ENCODE data around the gene PSMB5. TPM values are rescaled to one million over a fixed set of nuclear protein-coding genes. Genes with fewer than 3 reads are reported as not detected.
A peak's percentile ranks its signal among the peaks of the same experiment; 100 is the strongest.

Gene PSMB5
- polyA plus RNA-seq, 2 donors: 35.1 to 136 TPM

DNA sequence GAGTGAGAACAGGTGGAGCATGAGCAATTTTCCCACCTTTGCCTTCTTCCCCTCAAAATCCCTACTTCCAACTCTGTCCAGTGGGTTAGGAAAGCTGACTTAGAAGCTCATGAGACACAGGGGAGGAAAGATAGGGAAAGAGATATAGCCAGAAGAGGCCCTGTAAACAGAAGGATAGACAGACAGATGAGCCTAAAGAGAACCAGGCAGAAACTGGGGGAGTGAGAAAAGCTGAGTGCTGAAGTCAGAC lies 57.3 kb downstream of the PSMB5 start:
- H3K4me1 ChIP-seq (ENCODE audit: control insufficient read depth in 2 of 2, insufficient read depth in 2 of 2, low read length in 1 of 2): peaks cover 0 to 16% of the 10 kb centered on the region in 2 donors
- H3K27ac ChIP-seq (ENCODE audit: low read depth in 2 of 2, low read length in 1 of 2): peak overlapping the region; percentile 29 to 84
- peaks cover 0 to 8% of the 10 kb centered on the region in 2 donors for H3K36me3 ChIP-seq (ENCODE audit: control insufficient read depth in 2 of 2, insufficient read depth in 2 of 2, low read length in 1 of 2)
- H3K9me3 ChIP-seq (ENCODE audit: control insufficient read depth in 2 of 2, insufficient read depth in 1 of 2, low read depth in 1 of 2, low read length in 1 of 2): no peaks in the 10 kb centered on the region
- H3K27me3 ChIP-seq (ENCODE audit: control insufficient read depth in 1 of 2, insufficient read depth in 2 of 2, low read length in 2 of 2): no peaks in the 10 kb centered on the region
- no peak overlapping the region for H3K4me3 ChIP-seq (ENCODE audit: low read depth in 1 of 2, low read length in 2 of 2)

DNA sequence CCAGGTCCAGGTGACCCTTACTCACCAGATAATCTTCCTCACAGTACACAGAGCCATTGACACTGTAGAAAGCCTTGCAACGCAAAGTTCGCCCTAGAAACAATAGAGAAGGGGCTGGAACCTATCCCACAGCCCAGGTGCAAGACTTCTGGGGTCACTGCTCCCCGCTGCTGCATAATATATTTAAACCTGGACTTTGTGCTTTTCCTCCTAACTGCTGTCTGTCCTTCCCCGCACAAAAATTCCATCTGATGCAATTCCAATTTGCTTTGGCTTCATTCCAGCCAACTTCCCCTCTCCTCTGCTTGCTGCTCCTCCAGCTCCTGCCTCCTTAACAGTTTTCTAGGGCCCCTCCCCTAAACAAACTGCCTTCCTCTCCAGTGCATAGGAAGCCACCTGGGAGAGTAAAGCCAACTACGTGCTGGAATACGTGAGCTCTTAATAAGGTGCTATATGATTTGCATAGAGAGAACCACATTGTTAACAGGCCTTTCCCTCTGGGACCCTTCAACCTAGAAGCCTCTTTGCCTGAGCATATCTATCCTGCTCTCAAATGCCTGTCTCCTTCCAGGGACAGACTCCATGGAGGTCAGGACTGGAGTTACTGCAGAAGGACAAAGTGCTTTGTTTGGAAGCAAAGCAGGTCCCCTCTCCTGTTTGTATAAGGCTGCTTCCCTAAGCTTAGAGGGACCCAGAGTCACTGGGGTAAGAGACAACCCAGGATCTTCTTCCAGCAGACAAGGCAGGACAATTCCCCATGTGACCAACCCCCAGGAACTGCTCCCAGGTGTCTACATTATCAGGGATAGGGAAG lies 57.9 kb downstream of the PSMB5 start:
- H3K4me3 ChIP-seq (ENCODE audit: low read depth in 1 of 2, low read length in 2 of 2): no peak overlapping the region
- H3K4me1 ChIP-seq (ENCODE audit: control insufficient read depth in 2 of 2, insufficient read depth in 2 of 2, low read length in 1 of 2): peaks cover 0 to 16% of the 10 kb centered on the region in 2 donors
- H3K36me3 ChIP-seq (ENCODE audit: control insufficient read depth in 2 of 2, insufficient read depth in 2 of 2, low read length in 1 of 2): peaks cover 0 to 11% of the 10 kb centered on the region in 2 donors
- no peaks in the 10 kb centered on the region for H3K9me3 ChIP-seq (ENCODE audit: control insufficient read depth in 2 of 2, insufficient read depth in 1 of 2, low read depth in 1 of 2, low read length in 1 of 2)
- no peaks in the 10 kb centered on the region for H3K27me3 ChIP-seq (ENCODE audit: control insufficient read depth in 1 of 2, insufficient read depth in 2 of 2, low read length in 2 of 2)
- H3K27ac ChIP-seq (ENCODE audit: low read depth in 2 of 2, low read length in 1 of 2): peak overlapping the region; percentile 29 to 84
- WGBS, 2 donors: 26 to 40% methylated on average over 6 of the region's 6 CpGs

Other genes starting within 250 kb of the PSMB5 start
- 1 to 10 TPM in 1 of 2 donors, under 1 TPM in 1; 0.98 to 1.5 TPM for gene SLC7A7, start 219.5 kb downstream of the PSMB5 start, polyA plus RNA-seq
- 100 to 1,000 TPM in 1 of 2 donors, 10 to 100 TPM in 1; 99.8 to 182 TPM for gene MRPL52, start 205.0 kb downstream of the PSMB5 start, polyA plus RNA-seq
- gene MMP14, start 198.3 kb downstream of the PSMB5 start, polyA plus RNA-seq: 10 to 100 TPM; 54.1 to 81.6 TPM
- gene LRP10, start 163.2 kb downstream of the PSMB5 start, polyA plus RNA-seq: 100 to 1,000 TPM in 1 of 2 donors, 10 to 100 TPM in 1; 69.8 to 129 TPM
- 1 to 10 TPM in 1 of 2 donors, under 1 TPM in 1; 0.31 to 1.1 TPM for gene REM2, start 151.7 kb downstream of the PSMB5 start, polyA plus RNA-seq
- gene RBM23, start 115.8 kb downstream of the PSMB5 start, polyA plus RNA-seq: 10 to 100 TPM; 21.2 to 35.8 TPM
- gene PRMT5, start 105.5 kb downstream of the PSMB5 start, polyA plus RNA-seq: 10 to 100 TPM; 31.4 to 47.1 TPM
- gene HAUS4, start 77.8 kb downstream of the PSMB5 start, polyA plus RNA-seq: 10 to 100 TPM; 17.0 to 23.5 TPM
- 10 to 100 TPM; 16.5 to 19.7 TPM for gene AJUBA, start 52.3 kb downstream of the PSMB5 start, polyA plus RNA-seq
- 1 to 10 TPM; 4.7 to 6.1 TPM for gene C14orf93, start 24.8 kb downstream of the PSMB5 start, polyA plus RNA-seq
- gene PSMB11, start 7.3 kb upstream of the PSMB5 start, polyA plus RNA-seq: not detected
- 1 to 10 TPM; 4.2 to 7.4 TPM for gene CDH24, start 22.6 kb upstream of the PSMB5 start, polyA plus RNA-seq
- gene ACIN1, start 60.2 kb upstream of the PSMB5 start, polyA plus RNA-seq: 100 to 1,000 TPM in 1 of 2 donors, 10 to 100 TPM in 1; 70.5 to 136 TPM
- 10 to 100 TPM; 14.9 to 38.4 TPM for gene C14orf119, start 60.6 kb upstream of the PSMB5 start, polyA plus RNA-seq
- under 1 TPM in 1 of 2 donors, not detected in 1; 0.01 TPM for gene CIROP, start 70.1 kb upstream of the PSMB5 start, polyA plus RNA-seq
- gene CEBPE, start 84.4 kb upstream of the PSMB5 start, polyA plus RNA-seq: under 1 TPM in 1 of 2 donors, not detected in 1; 0.02 TPM
- 10 to 100 TPM; 27.5 to 33.4 TPM for gene SLC7A8, start 148.8 kb upstream of the PSMB5 start, polyA plus RNA-seq
- not detected for gene RNF212B, start 203.0 kb upstream of the PSMB5 start, polyA plus RNA-seq